PFSK-1 (cell line): ENCODE results near the gene RTL9.

Experiments used
- FOXP2 ChIP-seq: optimal IDR thresholded peaks from 2 replicates; pipeline ENCODE3; 2011; ENCODE audit warnings: borderline replicate concordance, control low read depth, inconsistent platforms; ENCODE audit not compliant: insufficient read depth; ENCODE audit errors: extremely low read length, extremely low read depth
- POLR2AphosphoS5 ChIP-seq: IDR thresholded peaks from 2 replicates; pipeline ENCODE4 v1.6.1; 2012; ENCODE audit warnings: low read depth, mild to moderate bottlenecking, control low read depth, low read length, moderate library complexity
- SIN3A ChIP-seq: IDR thresholded peaks from 2 replicates; pipeline ENCODE4 v1.6.1; 2012; ENCODE audit warnings: mild to moderate bottlenecking, low read length, moderate library complexity, borderline replicate concordance; ENCODE audit not compliant: insufficient read depth
- TAF1 ChIP-seq: IDR thresholded peaks from 2 replicates; pipeline ENCODE4 v1.6.1; 2012; ENCODE audit warnings: low read length, control low read depth, borderline replicate concordance; ENCODE audit not compliant: insufficient read depth
- TF ChIP-seq, protein P1 (sequence below), 2 experiments: IDR thresholded peaks; 2 replicates each; pipeline versions ENCODE4 v1.6.1 to v1.8.0; 2011 to 2012; ENCODE audit warnings: low read depth in 2 of 2, low read length in 2 of 2, control low read depth in 1 of 2, inconsistent platforms in 1 of 2, mild to moderate bottlenecking in 1 of 2, moderate library complexity in 1 of 2; ENCODE audit not compliant: insufficient read depth in 1 of 2

RTL9 gene

GRCh38 chrX:110383414-110383813 is 24.8 kb downstream of the RTL9 start:
- no peak for TF ChIP-seq SIN3A
- TF ChIP-seq FOXP2, result no peak
- TF ChIP-seq TAF1, result no peak
- TF ChIP-seq, protein P1, sequence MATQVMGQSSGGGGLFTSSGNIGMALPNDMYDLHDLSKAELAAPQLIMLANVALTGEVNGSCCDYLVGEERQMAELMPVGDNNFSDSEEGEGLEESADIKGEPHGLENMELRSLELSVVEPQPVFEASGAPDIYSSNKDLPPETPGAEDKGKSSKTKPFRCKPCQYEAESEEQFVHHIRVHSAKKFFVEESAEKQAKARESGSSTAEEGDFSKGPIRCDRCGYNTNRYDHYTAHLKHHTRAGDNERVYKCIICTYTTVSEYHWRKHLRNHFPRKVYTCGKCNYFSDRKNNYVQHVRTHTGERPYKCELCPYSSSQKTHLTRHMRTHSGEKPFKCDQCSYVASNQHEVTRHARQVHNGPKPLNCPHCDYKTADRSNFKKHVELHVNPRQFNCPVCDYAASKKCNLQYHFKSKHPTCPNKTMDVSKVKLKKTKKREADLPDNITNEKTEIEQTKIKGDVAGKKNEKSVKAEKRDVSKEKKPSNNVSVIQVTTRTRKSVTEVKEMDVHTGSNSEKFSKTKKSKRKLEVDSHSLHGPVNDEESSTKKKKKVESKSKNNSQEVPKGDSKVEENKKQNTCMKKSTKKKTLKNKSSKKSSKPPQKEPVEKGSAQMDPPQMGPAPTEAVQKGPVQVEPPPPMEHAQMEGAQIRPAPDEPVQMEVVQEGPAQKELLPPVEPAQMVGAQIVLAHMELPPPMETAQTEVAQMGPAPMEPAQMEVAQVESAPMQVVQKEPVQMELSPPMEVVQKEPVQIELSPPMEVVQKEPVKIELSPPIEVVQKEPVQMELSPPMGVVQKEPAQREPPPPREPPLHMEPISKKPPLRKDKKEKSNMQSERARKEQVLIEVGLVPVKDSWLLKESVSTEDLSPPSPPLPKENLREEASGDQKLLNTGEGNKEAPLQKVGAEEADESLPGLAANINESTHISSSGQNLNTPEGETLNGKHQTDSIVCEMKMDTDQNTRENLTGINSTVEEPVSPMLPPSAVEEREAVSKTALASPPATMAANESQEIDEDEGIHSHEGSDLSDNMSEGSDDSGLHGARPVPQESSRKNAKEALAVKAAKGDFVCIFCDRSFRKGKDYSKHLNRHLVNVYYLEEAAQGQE (IDR thresholded peaks at IDR 0.05; ENCODE audit: insufficient read depth in 1 of 2, low read depth in 2 of 2, low read length in 2 of 2), result no peak
- no peak for TF ChIP-seq POLR2AphosphoS5

DNA sequence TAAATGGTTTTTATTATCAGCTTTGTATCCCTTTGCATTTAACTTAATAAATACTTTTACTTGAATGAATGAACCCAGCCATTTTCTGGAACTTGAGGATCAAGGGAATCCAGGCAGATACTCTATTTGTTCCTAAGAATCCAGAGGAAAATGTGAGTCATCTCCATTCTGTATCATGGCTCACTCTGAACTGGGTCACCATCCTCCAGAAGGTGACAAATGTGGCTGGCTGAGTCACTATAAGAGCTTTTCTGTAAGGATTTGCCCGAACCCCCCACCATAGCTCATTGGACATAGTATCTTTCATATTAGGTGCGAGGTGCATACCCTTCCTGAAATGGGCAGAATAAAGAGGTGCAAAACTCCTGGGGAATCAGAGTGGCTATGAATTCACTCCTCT is 25.8 kb downstream of the RTL9 start:
- TF ChIP-seq TAF1, result no peak
- TF ChIP-seq SIN3A, result no peak

GRCh38 chrX:110389570-110389969 is 30.9 kb downstream of the RTL9 start:
- no peak for TF ChIP-seq SIN3A
- TF ChIP-seq TAF1, result no peak
- TF ChIP-seq FOXP2, result no peak
- no peak for TF ChIP-seq POLR2AphosphoS5
- TF ChIP-seq, protein P1 (IDR thresholded peaks at IDR 0.05; ENCODE audit: insufficient read depth in 1 of 2, low read depth in 2 of 2, low read length in 2 of 2), result no peak

- no peak for TF ChIP-seq SIN3A
Measured at GRCh38 chrX:110391086-110391485, 32.4 kb downstream of the RTL9 start.

- no peak for TF ChIP-seq POLR2AphosphoS5
- TF ChIP-seq SIN3A, result no peak
- no peak for TF ChIP-seq TAF1
- TF ChIP-seq, protein P1 (IDR thresholded peaks at IDR 0.05; ENCODE audit: insufficient read depth in 1 of 2, low read depth in 2 of 2, low read length in 2 of 2), result no peak
- TF ChIP-seq FOXP2, result no peak
Measured at GRCh38 chrX:110394651-110395050, 36.0 kb downstream of the RTL9 start.

DNA sequence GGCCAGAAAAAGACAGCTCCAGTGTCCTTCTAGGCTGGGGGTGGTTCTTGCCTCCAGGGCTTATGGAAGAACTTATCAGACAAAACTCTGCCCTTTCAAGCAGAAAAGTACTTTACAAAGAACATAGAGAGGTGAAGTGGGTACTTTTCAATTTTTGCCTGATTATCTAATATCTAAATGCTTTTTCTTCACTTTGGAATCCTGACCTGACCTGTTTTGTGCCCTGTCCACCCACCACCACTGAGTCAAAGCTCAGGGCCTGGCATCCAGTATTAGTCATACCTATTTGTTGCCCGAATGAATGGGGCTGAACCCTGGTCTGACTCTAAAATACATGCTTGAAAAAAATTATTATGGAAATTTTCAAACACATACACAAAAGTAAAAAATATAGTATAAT is 37.2 kb downstream of the RTL9 start:
- TF ChIP-seq POLR2AphosphoS5 (no peak), FOXP2 (no peak), SIN3A (no peak), TAF1 (no peak)
- TF ChIP-seq, protein P1 (IDR thresholded peaks at IDR 0.05; ENCODE audit: insufficient read depth in 1 of 2, low read depth in 2 of 2, low read length in 2 of 2), result no peak
